Loucy (cell line): ENCODE data around the gene ABCG1.

Experiments used
- CTCF ChIP-seq: fragments of 200-600 bp; sonication (generic); conservative IDR thresholded peaks from 2 replicates; pipeline ENCODE4 v1.5.1; 2014; ENCODE audit warnings: mild to moderate bottlenecking, antibody characterized with exemption, low read length
- EZH2phosphoT487 ChIP-seq: fragments of 200-600 bp; IDR thresholded peaks from 2 replicates; pipeline ENCODE4 v1.6.1; 2018; ENCODE audit warnings: antibody characterized with exemption, mild to moderate bottlenecking, moderate library complexity, borderline replicate concordance

GRCh38 chr21:42228709-42229220 lies 9.8 kb downstream of the ABCG1 start:
- no peak for TF ChIP-seq CTCF
- TF ChIP-seq EZH2phosphoT487, result no peak
